Activated CD8-positive, alpha-beta T cell treated with anti-CD3 and anti-CD28 coated beads for 36 hours (primary cell): ENCODE measurements around the gene WWC1. TPM values are rescaled to one million over a fixed set of nuclear protein-coding genes. Genes with fewer than 3 reads are reported as not detected.

Source experiments
- ATAC-seq: fragments of 200-7000 bp; cut with Tn5 transposase; one replicate; pipeline ENCODE4 v1.10.0; 2021; ENCODE audit warnings: mild to moderate bottlenecking, moderate library complexity
- CTCF ChIA-PET: fragments of 350-600 bp; sonication (Branson Sonifier 250); formaldehyde crosslinking; loops from one replicate; lab custom pipeline; 2021; ENCODE audit warnings: antibody characterized with exemption; lab: Charles Lee
- POLR2A ChIA-PET: fragments of 350-600 bp; sonication (Branson Sonifier 250); formaldehyde crosslinking; loops from one replicate; lab custom pipeline; 2021; ENCODE audit warnings: antibody characterized with exemption; lab: Charles Lee
- DNase-seq: peaks from one replicate; pipeline ENCODE4 v3.0.0-alpha.2; 2020
- H3K27ac Mint-ChIP-seq: one replicate; pipeline ENCODE4 v1.8.0; 2021; ENCODE audit warnings: mild to moderate bottlenecking, mixed read lengths
- H3K27me3 Mint-ChIP-seq: one replicate; pipeline ENCODE4 v1.8.0; 2021; ENCODE audit warnings: mixed read lengths
- H3K36me3 Mint-ChIP-seq: one replicate; pipeline ENCODE4 v1.8.0; 2021; ENCODE audit warnings: low read depth, mixed read lengths
- H3K4me1 Mint-ChIP-seq: one replicate; pipeline ENCODE4 v1.8.0; 2021; ENCODE audit warnings: low read depth, mixed read lengths
- H3K4me3 Mint-ChIP-seq: one replicate; pipeline ENCODE4 v1.8.0; 2021; ENCODE audit warnings: mild to moderate bottlenecking, moderate library complexity, mixed read lengths
- H3K9me3 Mint-ChIP-seq: one replicate; pipeline ENCODE4 v1.8.0; 2021; ENCODE audit warnings: mixed read lengths
- CTCF ChIP-seq: fragments of 200-600 bp; IDR thresholded peaks from one replicate; pipeline ENCODE4 v1.8.0; 2022; ENCODE audit warnings: antibody characterized with exemption, mild to moderate bottlenecking
- intact Hi-C: fragments of 100-400 bp; cut with micrococcal nuclease; formaldehyde crosslinking; loops from one replicate; pipeline ENCODE4 v1.10.0; 2022
- total RNA-seq, 2 experiments: library from RNA; stranded (reverse); gene quantifications; one replicate each; pipeline ENCODE4 v1.2.3, GENCODE V29; 2021

WWC1 gene
- total RNA-seq, 2 experiments from 2014 or later, result 0.45 to 0.47 TPM

- no peak overlapping the region for H3K27ac Mint-ChIP-seq
- POLR2A ChIA-PET, result no interaction called here
Observed at GRCh38 chr5:168317521-168318147, 26.2 kb downstream of the WWC1 start.

GRCh38 chr5:168318240-168318639 is 26.8 kb downstream of the WWC1 start:
- intact Hi-C loops, result no loop called here
- Mint-ChIP-seq H3K27ac (no peak overlapping the region), H3K27me3 (no peaks in the 10 kb centered on the region), H3K4me3 (no peak overlapping the region), H3K4me1 (no peaks in the 10 kb centered on the region), H3K9me3 (no peaks in the 10 kb centered on the region), H3K36me3 (no peaks in the 10 kb centered on the region)
- CTCF ChIA-PET, result interaction anchor here (1.4 kb wide), 1 partner anchor 11 kb away, joined by 4 read pairs; no protein-coding TSS in a partner anchor
- ATAC-seq, result no peak
- POLR2A ChIA-PET, result no interaction called here
- no peak for TF ChIP-seq CTCF
- DNase-seq, result no peak

More at GRCh38 chr5:168317521-168318147, 26.2 kb downstream of the WWC1 start:
- H3K9me3 Mint-ChIP-seq, result no peaks in the 10 kb centered on the region
- intact Hi-C loops, result no loop called here
- ATAC-seq, result no peak
- no peak overlapping the region for H3K4me3 Mint-ChIP-seq
- CTCF ChIA-PET, result no interaction called here
- H3K27me3 Mint-ChIP-seq, result no peaks in the 10 kb centered on the region
- no peaks in the 10 kb centered on the region for H3K4me1 Mint-ChIP-seq
- TF ChIP-seq CTCF, result no peak
- no peaks in the 10 kb centered on the region for H3K36me3 Mint-ChIP-seq
- DNase-seq, result no peak

GRCh38 chr5:168319774-168320173 is 28.3 kb downstream of the WWC1 start:
- POLR2A ChIA-PET, result no interaction called here
- H3K4me1 Mint-ChIP-seq, result no peaks in the 10 kb centered on the region

GRCh38 chr5:168320805-168321204 is 29.4 kb downstream of the WWC1 start:
- TF ChIP-seq CTCF, result no peak
- H3K27ac Mint-ChIP-seq, result no peak overlapping the region
- POLR2A ChIA-PET, result no interaction called here

More at GRCh38 chr5:168319774-168320173, 28.3 kb downstream of the WWC1 start:
- ATAC-seq (no peak), DNase-seq (no peak)
- intact Hi-C loops, result no loop called here
- Mint-ChIP-seq H3K4me3 (no peak overlapping the region), H3K9me3 (no peaks in the 10 kb centered on the region), H3K27me3 (no peaks in the 10 kb centered on the region), H3K36me3 (no peaks in the 10 kb centered on the region), H3K27ac (no peak overlapping the region)
- no peak for TF ChIP-seq CTCF
- CTCF ChIA-PET, result no interaction called here

GRCh38 chr5:168324859-168325630 is 33.6 kb downstream of the WWC1 start:
- Mint-ChIP-seq H3K4me3 (no peak overlapping the region), H3K27me3 (peaks cover 13% of the 10 kb centered on the region), H3K9me3 (no peaks in the 10 kb centered on the region), H3K36me3 (no peaks in the 10 kb centered on the region), H3K4me1 (no peaks in the 10 kb centered on the region), H3K27ac (no peak overlapping the region)
- DNase-seq (no peak), ATAC-seq (no peak)
- intact Hi-C loops, result no loop called here
- no peak for TF ChIP-seq CTCF
- ChIA-PET POLR2A (no interaction called here), CTCF (no interaction called here)

More at GRCh38 chr5:168320805-168321204, 29.4 kb downstream of the WWC1 start:
- CTCF ChIA-PET, result interaction anchor here (0.6 kb wide), 1 partner anchor 172 kb away, joined by 3 read pairs; no protein-coding TSS in a partner anchor
- intact Hi-C loops, result no loop called here
- H3K9me3 Mint-ChIP-seq, result no peaks in the 10 kb centered on the region
- ATAC-seq (no peak), DNase-seq (no peak)
- H3K4me3 Mint-ChIP-seq, result no peak overlapping the region
- H3K4me1 Mint-ChIP-seq, result no peaks in the 10 kb centered on the region
- no peaks in the 10 kb centered on the region for H3K36me3 Mint-ChIP-seq
- H3K27me3 Mint-ChIP-seq, result no peaks in the 10 kb centered on the region
